LNCaP clone FGC (cell line): Measurements from ENCODE around the gene B4GALNT3.

ENCODE experiments used
- DNase-seq: peaks from one replicate; pipeline ENCODE4 v3.0.0-alpha.2; 2011; ENCODE audit warnings: low read depth
- H3K4me3 ChIP-seq: 2 replicates; pipeline ENCODE4 v1.5.1; 2011; ENCODE audit warnings: mild to moderate bottlenecking, low read depth, low read length, control low read depth
- TF ChIP-seq, protein P1 (sequence below): IDR thresholded peaks from 2 replicates; pipeline ENCODE4 v1.5.1; 2012; ENCODE audit warnings: mild to moderate bottlenecking; ENCODE audit not compliant: control insufficient read depth, insufficient read depth; ENCODE audit errors: extremely low read depth

The B4GALNT3 gene

DNA sequence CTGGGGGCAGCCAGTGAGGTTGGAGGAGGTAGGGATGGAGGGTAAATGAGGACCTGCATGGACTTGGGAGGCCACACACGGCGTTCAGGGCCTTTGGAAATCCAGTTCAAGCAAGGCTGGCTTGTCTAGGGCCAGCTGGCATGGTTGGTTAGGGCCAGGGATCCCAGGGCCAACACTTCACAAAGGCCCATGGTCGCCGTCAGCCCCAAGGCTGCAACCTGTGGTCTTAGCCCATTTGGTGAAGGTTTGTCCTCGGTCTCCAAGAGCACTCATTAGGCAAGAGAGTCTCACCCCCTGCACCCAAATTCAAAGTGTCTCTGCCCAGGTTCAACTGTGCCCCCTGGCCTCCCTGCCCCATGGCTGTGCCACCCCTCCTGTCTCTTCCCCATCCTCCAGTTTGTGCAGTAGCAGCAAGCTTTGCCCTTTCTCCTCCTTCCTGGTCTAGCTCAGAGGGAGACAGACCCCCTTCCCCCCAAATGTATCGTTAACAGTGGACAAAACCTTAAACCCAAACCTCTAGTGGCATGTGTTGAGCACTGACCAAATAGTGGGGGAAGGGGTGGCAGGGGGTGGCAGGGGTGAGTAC, 109.4 kb downstream of the B4GALNT3 start:
- no peak for DNase-seq
- peak overlapping the region; percentile 46; the same call in 1 of the 2 replicates for H3K4me3 ChIP-seq
- TF ChIP-seq, protein P1, sequence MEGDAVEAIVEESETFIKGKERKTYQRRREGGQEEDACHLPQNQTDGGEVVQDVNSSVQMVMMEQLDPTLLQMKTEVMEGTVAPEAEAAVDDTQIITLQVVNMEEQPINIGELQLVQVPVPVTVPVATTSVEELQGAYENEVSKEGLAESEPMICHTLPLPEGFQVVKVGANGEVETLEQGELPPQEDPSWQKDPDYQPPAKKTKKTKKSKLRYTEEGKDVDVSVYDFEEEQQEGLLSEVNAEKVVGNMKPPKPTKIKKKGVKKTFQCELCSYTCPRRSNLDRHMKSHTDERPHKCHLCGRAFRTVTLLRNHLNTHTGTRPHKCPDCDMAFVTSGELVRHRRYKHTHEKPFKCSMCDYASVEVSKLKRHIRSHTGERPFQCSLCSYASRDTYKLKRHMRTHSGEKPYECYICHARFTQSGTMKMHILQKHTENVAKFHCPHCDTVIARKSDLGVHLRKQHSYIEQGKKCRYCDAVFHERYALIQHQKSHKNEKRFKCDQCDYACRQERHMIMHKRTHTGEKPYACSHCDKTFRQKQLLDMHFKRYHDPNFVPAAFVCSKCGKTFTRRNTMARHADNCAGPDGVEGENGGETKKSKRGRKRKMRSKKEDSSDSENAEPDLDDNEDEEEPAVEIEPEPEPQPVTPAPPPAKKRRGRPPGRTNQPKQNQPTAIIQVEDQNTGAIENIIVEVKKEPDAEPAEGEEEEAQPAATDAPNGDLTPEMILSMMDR, result no peak

DNA sequence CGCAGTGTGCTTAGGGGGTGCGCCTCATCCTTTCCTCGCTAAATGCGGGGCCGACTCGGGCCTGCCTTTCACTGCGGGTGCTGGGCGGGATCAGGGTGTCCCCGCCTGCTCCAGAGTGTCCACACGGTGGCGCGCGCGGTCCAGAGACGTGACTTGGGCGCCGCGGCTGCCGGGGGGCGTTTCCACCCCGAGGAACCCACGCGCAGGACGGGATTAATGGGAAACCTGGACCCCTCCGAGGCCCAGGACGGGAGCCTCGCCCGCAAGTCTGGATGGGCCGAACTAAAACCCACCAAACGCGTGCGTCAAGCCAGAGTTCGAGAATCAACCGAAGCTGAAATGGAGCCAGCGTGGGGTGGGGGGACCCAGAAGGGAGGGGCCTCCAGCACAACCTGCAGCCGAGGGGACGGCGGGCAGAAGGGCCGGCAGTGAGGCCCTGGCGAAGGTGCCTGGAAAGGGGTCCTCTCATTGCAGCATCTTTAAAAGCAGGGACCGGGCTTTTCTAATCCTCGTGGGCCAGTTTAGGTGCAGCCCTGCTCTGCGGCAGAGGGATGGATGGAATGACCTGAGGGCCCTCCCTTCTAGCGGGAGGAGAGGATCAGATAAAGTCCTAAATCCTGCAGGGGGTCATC, 110.2 kb downstream of the B4GALNT3 start:
- no peak for DNase-seq
- TF ChIP-seq, protein P1, result peak; percentile 99
- H3K4me3 ChIP-seq, result peak overlapping the region; percentile 46

DNA sequence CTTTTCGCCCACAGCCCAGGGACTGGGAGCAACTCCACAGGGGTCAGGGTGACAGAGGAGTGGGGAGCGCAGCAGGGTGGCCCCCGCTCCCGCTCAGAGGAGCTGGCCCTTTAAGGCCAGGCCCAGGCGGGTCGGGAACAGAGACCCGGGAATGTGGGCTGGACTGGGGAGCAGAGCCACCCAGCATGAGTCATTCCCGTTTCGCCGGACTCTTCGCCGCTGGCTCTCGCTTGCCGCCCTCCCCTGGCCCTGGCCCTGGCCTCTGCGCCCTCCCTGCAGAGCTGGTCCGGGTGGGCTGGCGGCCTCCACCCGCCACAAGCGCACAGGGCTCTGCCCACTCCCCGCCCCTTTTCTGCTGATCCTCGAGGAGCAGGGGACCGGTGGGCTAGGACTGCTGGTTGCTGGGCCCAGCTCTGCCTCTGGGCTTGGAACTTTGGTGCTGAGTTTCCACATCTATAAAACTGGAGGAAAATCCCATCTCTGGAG, 110.7 kb downstream of the B4GALNT3 start:
- DNase-seq, result no peak
- TF ChIP-seq, protein P1, result no peak

DNA sequence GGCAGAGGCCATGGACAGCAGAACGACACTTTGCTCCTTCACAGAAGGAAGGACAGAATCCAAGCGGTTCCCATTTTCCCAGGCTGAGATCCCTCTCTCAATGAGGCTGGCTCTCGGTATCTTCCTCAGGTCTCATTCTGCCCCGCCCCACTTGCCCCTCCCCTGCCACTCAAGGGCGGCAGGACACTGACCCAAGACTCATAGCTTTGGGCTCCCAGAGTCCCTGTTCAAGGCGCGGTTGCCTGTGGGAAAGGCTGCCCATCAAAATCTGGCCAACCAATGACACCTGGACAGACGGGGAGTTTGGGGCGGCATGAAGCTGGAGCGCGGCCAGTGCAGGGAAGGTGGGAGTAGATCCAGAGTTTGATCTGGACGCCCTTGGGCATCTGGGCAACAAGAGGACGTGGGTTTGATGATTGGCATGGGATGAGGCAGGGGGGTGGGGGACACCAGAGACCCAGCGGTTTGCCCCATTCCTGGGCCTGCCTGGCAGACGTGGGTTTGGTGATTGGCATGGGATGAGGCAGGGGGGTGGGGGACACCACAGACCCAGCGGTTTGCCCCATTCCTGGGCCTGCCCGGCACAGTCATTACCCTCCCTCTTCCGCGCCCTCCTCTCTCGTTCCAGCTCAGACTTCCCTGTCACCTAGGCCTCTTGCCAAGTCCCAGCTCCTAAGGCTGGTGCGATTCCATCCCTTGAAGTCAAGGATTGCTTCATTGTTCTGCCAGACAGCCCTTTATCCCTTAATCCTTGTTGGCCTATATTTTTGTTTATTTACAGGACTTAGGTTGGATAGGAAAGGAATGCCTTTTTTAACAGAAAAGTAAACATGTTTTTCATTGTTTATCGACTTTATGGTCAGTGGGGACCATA, 111.4 kb downstream of the B4GALNT3 start:
- no peak for DNase-seq
- TF ChIP-seq, protein P1, result no peak
- H3K4me3 ChIP-seq, result no peak overlapping the region

More for the DNA sequence above, 110.7 kb downstream of the B4GALNT3 start:
- no peak overlapping the region for H3K4me3 ChIP-seq

DNA sequence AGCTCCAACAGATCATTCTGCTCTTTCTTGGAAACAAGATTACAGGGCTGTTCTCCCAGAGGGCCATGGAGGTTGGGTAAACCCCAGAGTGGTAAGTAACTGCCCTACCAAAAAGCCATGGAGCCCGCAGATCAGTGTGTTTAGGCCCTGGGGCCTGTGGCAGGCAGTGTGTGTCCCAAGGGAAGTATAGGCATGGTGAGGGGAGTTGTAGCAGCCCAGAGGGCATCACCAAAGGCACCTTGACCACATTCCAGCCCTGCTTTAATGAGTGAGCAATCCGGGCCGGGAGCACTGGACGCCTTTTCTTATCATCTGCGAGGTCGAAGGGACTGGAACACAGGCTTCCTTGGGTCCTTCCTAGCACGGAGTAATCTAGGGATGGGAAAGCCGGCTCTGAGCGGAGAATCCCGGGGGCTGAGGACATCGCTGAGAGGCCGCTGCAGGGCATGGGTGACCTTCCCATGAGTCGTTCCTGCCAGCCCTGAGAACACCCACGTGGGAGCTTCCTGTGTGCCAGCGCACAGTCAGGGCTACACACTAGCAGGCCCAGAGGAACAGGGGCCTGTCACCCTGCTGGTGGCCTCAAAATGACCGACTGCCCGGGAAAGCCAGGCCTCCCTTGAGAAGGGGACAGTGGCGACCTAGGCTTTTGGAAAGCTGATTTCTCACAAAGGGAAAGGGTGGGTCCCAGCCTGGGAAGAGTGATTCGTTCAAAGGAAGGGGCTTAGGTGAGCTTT, 112.2 kb downstream of the B4GALNT3 start:
- no peak for DNase-seq
- TF ChIP-seq, protein P1, result no peak
- no peak overlapping the region for H3K4me3 ChIP-seq

DNA sequence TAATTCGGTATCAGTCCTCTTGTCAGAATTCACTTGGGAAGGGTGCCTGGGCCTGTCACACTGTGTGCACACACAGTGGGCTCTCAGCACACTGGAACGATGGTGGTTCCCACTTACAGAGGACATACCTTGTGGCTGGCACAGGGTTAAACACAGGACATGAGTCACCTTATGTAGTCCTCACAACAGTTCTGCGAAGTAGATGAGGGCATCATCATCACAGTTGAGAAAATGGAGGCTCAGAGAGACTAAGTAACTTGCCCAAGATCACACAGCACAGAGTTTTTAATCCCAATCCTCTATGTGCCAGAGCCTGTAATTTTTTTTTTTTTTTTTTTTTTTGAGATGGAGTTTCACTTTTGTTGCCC, 112.8 kb downstream of the B4GALNT3 start:
- TF ChIP-seq, protein P1, result no peak
- DNase-seq, result no peak
- H3K4me3 ChIP-seq, result no peak overlapping the region
